ENCODE results near the gene RBMS1. TPM values are rescaled to one million over a fixed set of nuclear protein-coding genes. Genes with fewer than 3 reads are reported as not detected.

The RBMS1 gene
- total RNA-seq, 1 donor from 2014 or later: 10.2 TPM

GRCh38 chr2:160322320-160322719 is 171.3 kb downstream of the RBMS1 start:
- no peak for DNase-seq (ENCODE audit: low spot score in 2 of 2)
- FAIRE-seq: no peak

DNA sequence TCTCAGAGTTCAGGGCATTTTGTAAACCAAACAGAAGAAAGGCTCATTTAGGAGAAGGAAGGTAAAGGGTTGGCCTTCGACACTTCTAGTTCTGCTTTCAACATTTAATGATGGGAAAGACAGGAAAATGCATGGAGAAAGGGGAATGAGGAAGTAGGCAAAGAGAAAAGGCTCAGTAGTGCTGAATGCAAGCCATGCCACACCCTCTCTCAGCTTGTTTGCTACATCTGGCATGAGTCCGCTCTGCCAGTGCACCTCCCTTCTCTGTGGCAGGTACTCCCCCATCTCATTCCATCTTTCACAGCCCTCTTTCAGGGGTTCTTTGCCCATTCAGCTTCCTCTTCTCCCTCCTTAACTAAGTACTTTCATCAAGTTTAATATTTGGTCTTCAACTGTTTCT is 172.6 kb downstream of the RBMS1 start:
- no peak for DNase-seq (ENCODE audit: low spot score in 2 of 2)
- no peak for FAIRE-seq

DNA sequence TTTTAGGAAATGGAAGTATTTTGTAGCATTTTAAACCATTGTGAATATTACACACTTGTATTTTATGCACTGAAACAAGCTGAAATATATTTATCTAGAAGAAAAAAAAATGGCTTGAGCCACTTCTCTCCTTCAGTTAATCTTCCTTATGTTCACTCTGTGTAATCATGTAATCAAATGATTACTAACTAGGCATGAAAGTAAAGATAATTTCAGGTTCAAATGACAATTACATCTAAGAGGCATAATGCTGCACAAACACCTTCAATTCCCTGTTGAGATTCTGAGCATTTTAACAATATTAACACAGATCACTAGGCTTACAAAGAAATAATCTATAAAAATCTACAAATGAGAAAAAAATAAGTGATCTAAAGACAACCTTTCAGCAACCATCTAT is 173.9 kb downstream of the RBMS1 start:
- no peak for DNase-seq (ENCODE audit: low spot score in 2 of 2)
- no peak for FAIRE-seq

- DNase-seq (ENCODE audit: low spot score in 2 of 2): no peak
- FAIRE-seq: no peak
Observed at GRCh38 chr2:160318218-160318617, 175.4 kb downstream of the RBMS1 start.

DNA sequence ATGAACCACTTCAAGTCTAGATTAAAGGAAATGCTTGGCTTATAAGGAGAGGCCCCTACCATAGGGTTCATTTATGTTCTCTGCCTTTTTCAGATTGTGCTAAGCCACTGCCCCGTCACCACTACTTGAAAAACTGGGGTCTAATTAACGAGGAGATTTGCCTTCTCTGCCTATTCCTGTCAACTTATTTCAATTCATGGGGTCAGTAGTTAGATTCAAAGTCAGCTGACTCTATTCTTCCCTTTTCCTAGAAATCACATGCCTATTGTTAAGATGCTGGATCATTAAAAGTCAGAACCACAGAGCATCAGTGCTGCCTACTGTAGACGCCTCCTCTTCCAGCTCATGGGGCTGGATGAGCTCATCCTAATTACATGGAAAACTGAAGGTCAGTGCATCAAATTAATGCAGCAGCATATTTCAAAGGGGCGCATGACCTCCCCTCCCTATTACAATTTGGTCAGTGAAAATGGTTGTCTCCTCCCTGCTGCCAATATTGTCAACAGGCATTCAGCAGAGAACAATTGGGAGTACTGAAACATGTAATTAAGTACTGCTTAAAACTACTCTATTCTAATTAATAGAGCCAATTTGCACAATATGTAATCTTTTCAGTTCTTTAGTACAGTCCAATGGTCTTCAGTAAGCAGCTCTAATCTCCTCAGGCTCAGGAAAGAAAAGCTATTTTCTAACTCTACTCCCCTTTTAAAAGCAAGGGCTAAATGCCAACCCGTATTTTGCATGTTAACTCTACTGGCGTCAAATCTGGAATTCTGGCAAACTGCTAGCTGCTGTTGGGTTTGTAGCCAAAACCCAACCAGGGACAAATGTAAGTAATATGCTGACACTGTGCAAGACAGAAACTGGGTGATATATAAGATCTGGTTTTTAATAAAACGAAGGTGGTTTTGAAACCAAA is 176.2 kb downstream of the RBMS1 start:
- DNase-seq (ENCODE audit: low spot score in 2 of 2) (no peak), FAIRE-seq (no peak)

- DNase-seq (ENCODE audit: low spot score in 2 of 2) (no peak), FAIRE-seq (no peak)
Observed at GRCh38 chr2:160315337-160315736, 178.3 kb downstream of the RBMS1 start.

GRCh38 chr2:160310118-160310828 is 183.3 kb downstream of the RBMS1 start:
- DNase-seq (ENCODE audit: low spot score in 2 of 2) (no peak), FAIRE-seq (no peak)

GRCh38 chr2:160309585-160309984 is 184.0 kb downstream of the RBMS1 start:
- DNase-seq (ENCODE audit: low spot score in 2 of 2) (no peak), FAIRE-seq (no peak)

DNA sequence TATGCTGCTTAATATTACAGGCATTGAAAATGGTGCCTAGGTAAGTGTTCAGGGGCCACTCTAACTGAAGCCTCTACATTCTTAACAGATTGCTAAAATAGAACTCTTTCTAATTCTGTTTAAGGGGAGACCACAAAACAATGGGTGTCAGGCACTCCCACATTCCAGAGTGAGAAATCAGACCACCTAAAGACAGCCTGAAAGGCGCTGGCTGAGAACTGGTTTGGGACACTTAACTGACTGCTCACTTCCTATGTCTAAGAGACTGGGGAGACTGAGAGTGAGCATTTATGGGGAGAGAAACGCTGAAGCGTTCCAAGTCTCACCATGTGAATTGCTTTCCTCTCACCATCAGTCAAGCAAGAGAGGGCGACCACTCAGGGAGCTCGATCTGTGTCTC is 184.7 kb downstream of the RBMS1 start:
- no peak for FAIRE-seq
- DNase-seq (ENCODE audit: low spot score in 2 of 2): no peak

GRCh38 chr2:160308476-160308875 is 185.1 kb downstream of the RBMS1 start:
- FAIRE-seq (no peak), DNase-seq (ENCODE audit: low spot score in 2 of 2) (no peak)

- no peak for FAIRE-seq
- DNase-seq (ENCODE audit: low spot score in 2 of 2): no peak
Observed at GRCh38 chr2:160306985-160307384, 186.6 kb downstream of the RBMS1 start.

DNA sequence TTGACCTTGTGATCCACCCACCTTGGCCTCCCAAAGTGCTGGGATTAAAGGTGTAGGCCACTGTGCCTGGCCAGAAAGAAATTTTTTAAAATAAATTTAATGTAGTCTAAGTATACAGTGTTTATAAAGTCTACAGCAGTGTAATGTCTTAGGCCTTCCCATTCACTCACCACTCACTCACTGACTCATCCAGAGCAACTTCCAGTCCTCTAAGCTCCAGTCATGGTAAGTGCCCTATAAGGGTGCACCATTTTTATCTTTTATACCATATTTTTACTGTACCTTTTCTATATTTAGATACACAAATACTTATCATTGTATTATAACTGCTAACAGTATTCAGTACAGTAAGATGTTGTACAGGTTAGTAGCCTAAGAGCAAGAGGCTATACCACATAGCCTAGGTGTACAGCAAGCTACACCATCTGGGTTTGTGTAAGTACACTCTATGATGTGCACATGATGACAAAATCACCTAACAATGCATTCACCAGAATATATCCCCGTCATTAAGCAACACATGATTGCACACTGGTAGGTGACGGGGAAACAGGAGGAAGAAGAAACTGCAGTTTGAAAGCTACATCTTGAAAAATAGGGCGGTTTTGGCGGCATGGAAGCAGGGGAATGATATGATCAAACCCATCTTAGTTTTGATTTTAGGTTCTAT is 188.4 kb downstream of the RBMS1 start:
- no peak for FAIRE-seq
- DNase-seq (ENCODE audit: low spot score in 2 of 2): no peak

DNA sequence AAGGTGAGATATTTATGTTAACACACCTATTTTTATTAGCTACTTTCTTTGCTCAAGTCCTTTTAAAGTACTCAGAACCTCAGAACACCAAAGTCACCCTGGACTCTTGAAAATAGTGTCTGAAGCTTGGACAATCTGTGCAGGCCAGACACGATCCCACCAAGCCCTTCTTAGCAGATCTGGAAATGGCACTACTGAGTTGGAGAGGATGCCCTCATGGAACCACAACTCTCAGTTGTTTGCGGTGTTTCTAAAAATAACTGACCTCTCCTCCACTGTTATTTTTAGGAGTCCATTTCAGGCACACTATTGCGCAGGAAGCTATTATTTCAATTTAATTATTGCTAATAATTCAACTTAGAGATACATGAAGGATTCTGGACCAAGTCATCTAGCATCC is 190.1 kb downstream of the RBMS1 start:
- no peak for FAIRE-seq
- DNase-seq (ENCODE audit: low spot score in 2 of 2): no peak

GRCh38 chr2:160303076-160303475 is 190.5 kb downstream of the RBMS1 start:
- FAIRE-seq (no peak), DNase-seq (ENCODE audit: low spot score in 2 of 2) (no peak)

- no peak for FAIRE-seq
Observed at GRCh38 chr2:160301420-160301819, 192.2 kb downstream of the RBMS1 start.

DNA sequence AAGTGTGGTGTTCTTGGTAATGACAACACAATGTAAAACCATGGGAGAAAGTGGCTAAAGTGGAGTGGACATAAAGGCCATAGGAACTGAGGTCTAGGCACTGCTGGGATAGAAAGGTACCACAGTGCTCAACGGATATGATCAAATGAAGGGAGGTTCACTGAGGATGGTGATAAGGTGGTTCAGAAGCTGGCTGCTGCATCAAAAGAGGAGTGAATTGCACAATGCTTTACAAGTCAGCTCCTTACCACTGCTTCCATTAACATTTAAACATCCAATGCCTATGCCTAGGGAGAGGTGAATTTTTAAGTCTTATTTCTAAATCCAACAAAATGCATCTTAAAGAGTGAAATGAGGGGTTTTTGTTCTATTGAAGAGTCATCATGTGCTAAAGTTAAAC is 193.4 kb downstream of the RBMS1 start:
- FAIRE-seq (no peak), DNase-seq (ENCODE audit: low spot score in 2 of 2) (no peak)

More at GRCh38 chr2:160301420-160301819, 192.2 kb downstream of the RBMS1 start:
- no peak for DNase-seq (ENCODE audit: low spot score in 2 of 2)

- DNase-seq (ENCODE audit: low spot score in 2 of 2) (no peak), FAIRE-seq (no peak)
Observed at GRCh38 chr2:160299540-160299939, 194.1 kb downstream of the RBMS1 start.

DNA sequence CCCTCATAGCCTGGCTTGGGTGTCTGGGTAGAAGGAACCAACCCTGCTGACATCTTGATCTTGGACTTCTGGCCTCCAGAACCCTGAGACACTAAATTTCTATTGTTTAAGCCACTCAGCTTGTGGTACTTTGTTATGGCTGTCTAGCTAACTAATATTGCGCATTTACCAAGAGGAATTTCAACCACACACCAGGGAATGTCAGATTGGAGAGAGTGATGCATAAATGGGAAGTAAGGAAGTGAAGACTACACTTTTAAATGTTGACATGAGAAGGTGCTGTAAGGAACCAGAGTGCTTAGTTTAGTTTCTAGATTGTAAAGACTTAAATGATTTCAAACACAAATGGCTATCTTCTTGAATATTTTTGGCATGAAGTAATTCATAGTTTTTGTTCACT is 194.6 kb downstream of the RBMS1 start:
- DNase-seq (ENCODE audit: low spot score in 2 of 2) (no peak), FAIRE-seq (no peak)

- no peak for FAIRE-seq
Observed at GRCh38 chr2:160295519-160296207, 197.9 kb downstream of the RBMS1 start.

DNA sequence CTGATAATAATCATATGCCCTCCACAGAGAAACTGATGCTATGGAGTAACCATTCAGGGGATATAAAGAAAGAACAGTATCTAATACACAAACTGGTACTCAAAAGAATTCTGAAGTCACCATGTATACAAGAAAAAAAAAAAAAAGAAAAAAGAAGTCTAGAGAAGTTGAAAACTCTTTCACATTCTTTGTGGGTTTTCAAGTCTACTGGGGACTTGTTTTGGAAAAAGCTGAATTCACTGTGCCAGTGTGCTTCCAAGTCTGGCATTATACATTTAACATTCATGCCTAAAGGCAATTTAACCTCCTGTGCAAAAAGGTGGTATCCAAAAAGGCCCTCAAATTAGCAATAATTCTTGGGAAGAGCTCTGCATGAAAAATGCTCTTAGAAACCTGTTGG is 198.7 kb downstream of the RBMS1 start:
- DNase-seq (ENCODE audit: low spot score in 2 of 2) (no peak), FAIRE-seq (no peak)

More at GRCh38 chr2:160295519-160296207, 197.9 kb downstream of the RBMS1 start:
- no peak for DNase-seq (ENCODE audit: low spot score in 2 of 2)
